ENCODE data around the gene ORMDL2.

ORMDL2 gene

DNA sequence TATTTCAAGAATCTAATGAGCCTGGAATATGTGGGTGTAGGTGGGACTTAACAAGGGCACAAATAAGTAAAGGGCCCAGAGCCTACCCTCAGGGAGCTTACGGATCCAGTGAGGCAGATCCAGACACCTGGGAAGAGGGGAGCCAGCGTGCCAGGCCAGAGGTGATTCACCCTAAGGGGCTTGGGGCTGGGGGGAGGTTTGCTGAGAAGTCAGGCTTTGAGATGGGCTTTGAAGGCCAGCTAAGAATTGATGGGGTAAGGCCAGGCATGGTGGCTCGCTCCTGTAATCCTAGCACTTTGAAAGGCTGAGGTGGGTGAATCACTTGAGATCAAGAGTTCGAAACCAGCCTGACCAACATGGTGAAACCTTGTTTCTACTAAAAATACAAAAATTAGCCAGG, 25.6 kb downstream of the ORMDL2 start:
- DNase-seq (ENCODE audit: low read depth): no peak
- TF ChIP-seq, protein P1, sequence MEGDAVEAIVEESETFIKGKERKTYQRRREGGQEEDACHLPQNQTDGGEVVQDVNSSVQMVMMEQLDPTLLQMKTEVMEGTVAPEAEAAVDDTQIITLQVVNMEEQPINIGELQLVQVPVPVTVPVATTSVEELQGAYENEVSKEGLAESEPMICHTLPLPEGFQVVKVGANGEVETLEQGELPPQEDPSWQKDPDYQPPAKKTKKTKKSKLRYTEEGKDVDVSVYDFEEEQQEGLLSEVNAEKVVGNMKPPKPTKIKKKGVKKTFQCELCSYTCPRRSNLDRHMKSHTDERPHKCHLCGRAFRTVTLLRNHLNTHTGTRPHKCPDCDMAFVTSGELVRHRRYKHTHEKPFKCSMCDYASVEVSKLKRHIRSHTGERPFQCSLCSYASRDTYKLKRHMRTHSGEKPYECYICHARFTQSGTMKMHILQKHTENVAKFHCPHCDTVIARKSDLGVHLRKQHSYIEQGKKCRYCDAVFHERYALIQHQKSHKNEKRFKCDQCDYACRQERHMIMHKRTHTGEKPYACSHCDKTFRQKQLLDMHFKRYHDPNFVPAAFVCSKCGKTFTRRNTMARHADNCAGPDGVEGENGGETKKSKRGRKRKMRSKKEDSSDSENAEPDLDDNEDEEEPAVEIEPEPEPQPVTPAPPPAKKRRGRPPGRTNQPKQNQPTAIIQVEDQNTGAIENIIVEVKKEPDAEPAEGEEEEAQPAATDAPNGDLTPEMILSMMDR (IDR thresholded peaks at IDR 0.05; ENCODE audit: low read length, missing control alignments): no peak
- H3K4me3 ChIP-seq (replicated peaks; ENCODE audit: low read depth, low read length): no peak overlapping the region

DNA sequence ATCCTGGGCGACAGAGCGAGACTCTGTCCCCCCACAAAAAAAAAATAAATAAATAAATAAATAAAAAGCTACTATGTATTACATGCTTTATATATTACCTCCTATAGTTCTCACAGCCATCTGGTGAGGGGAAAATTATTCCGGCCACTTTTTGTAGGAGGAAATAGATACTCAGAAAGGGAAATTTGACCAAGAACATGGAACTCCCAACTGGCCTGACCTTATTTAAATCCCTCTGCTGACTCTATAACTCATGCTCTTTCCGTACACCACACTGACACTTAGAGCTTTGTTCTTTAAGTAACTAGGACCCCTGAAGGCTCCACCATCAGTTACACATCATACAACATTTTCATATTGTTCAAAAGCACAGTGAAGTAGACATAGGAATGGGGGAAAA, 27.1 kb downstream of the ORMDL2 start:
- H3K4me3 ChIP-seq (replicated peaks; ENCODE audit: low read depth, low read length): no peak overlapping the region
- DNase-seq (ENCODE audit: low read depth): no peak
- TF ChIP-seq, protein P1 (IDR thresholded peaks at IDR 0.05; ENCODE audit: low read length, missing control alignments): no peak

DNA sequence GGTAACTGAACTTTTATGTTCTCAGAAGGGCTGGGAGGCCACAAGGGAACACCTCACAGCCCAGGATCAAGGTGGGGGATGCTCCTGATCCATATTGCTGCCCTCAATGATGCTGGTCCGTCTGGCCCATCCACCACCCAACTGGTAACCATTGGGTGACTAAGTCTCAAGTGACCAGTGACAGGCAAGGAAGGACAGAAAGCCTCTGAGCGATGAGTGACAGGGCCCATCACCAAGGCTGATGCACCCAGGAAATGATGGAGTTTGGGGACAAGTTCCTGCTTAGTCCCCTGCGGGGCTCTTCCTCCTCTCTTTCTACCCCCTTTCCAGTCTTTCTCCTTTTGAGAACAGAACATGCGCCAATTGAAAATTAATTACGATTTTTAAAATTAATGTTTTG, 27.5 kb downstream of the ORMDL2 start:
- DNase-seq (ENCODE audit: low read depth): no peak
- TF ChIP-seq, protein P1 (IDR thresholded peaks at IDR 0.05; ENCODE audit: low read length, missing control alignments): no peak
- H3K4me3 ChIP-seq (replicated peaks; ENCODE audit: low read depth, low read length): no peak overlapping the region

DNA sequence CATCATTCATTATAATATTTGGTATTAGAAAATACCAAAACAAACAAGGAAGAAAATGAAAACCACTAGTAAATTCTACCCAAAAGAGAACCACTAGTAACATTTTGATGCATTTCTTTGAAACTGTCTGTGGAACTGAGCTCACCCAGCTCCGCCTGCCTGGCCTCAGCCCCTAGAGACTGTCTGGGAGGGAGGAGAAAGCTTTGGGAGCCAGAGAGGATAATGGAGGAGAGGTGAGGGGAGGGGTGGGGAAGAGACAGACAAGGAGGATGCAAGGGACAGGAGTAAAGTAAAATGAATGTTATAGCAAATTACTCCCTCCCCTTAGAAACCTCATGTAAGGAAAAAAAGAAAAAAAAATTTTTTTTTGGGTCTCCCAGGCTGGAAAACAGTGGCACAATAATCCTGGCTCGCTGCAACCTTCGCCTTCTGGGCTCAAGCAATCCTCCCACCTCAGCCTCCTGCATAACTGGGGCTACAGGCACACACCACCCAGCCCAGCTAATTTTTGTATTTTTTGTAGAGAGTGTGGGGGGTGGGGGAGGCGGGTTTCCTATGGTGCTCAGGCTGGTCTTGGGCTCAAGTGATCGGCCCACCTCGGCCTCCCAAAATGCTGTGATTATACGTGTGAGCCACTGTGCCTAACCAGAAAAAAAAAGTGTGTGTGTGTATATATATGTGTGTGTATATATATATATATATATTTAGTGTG, 28.1 kb downstream of the ORMDL2 start:
- H3K4me3 ChIP-seq (replicated peaks; ENCODE audit: low read depth, low read length): no peak overlapping the region
- DNase-seq (ENCODE audit: low read depth): no peak
- TF ChIP-seq, protein P1 (IDR thresholded peaks at IDR 0.05; ENCODE audit: low read length, missing control alignments): no peak

DNA sequence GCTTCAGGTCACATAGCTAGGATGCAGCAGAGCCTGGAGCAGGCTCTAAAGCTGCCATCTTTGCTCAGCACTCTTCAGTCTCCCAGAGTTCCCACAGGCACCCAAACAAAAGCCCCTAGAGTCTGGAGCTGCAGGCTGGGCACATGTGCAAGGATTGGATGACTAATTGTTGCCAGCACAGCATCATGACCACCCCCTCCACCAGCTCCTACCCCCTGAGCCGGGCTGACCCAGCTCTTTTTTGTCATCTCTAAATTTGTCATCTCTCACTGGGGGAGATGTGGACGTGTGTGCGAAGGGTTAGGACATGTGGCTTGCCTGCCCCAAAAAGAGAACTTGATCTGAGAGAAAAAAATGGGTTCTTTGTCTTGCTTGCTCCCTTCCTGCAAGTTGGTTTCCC, 29.2 kb downstream of the ORMDL2 start:
- DNase-seq (ENCODE audit: low read depth): peak; percentile 78
- TF ChIP-seq, protein P1 (IDR thresholded peaks at IDR 0.05; ENCODE audit: low read length, missing control alignments): no peak
- no peak overlapping the region for H3K4me3 ChIP-seq (replicated peaks; ENCODE audit: low read depth, low read length)

DNA sequence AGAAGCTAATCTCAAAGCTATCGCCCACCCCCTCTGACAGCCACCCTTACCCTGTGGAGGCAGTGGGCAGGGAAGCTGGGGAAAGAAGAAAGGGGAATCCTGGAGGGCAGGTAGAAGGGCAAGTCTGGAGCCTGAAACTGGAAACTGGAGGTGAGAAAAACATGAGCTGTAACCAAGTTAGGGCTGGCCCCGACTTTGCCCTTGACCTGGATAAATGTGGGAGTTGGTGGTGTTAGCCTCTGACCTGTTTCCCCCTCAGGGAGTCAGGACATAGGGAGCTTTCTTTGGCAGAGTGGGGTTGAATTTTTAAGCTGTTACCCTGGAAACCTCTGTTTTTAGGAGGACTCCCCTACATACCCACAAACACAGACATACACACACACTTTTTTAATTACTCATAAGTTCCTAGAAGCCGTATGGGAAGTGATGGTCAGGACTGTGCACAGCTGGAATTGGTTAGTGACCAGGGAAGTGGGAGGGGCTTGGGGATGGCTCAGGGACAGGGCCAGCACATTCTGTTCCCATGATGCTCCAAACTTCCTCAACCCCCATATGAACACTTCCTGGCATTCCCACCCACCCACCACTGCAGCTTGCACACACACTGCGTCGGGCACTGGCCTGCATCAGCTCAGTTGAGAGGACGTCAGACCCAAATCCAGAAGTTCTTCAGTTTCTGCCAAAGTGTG, 29.9 kb downstream of the ORMDL2 start:
- H3K4me3 ChIP-seq (replicated peaks; ENCODE audit: low read depth, low read length): peak overlapping the region; percentile 17
- TF ChIP-seq, protein P1 (IDR thresholded peaks at IDR 0.05; ENCODE audit: low read length, missing control alignments): no peak
- peak; percentile 100 for DNase-seq (ENCODE audit: low read depth)

Measured in fibroblast of pulmonary artery (primary cell).